K562 (cell line): Measurements from ENCODE around the gene ZMPSTE24.

Experiments
- POLR2A ChIP-seq: fragments of 450-650 bp; conservative IDR thresholded peaks from 2 replicates; pipeline ENCODE4 v1.6.1; 2016
- TF ChIP-seq, protein P1 (sequence below): sonication (generic); formaldehyde crosslinking; IDR thresholded peaks from 2 replicates; pipeline ENCODE4 v1.8.1; 2023; ENCODE audit warnings: mild to moderate bottlenecking, missing genetic modification reagents
- TF ChIP-seq, protein P2 (sequence below), 3 experiments: IDR thresholded peaks in 2 of 3; conservative IDR thresholded peaks in 1 of 3; 2 replicates each; pipeline ENCODE4 v1.5.1; 2011 to 2012; ENCODE audit warnings: low read length in 3 of 3, mild to moderate bottlenecking in 3 of 3, control low read depth in 2 of 3, improper control_type of control experiment in 1 of 3, inconsistent platforms in 1 of 3, low read depth in 1 of 3, mixed read lengths in 1 of 3, moderate library complexity in 1 of 3; ENCODE audit not compliant: insufficient read depth in 2 of 3

DNA sequence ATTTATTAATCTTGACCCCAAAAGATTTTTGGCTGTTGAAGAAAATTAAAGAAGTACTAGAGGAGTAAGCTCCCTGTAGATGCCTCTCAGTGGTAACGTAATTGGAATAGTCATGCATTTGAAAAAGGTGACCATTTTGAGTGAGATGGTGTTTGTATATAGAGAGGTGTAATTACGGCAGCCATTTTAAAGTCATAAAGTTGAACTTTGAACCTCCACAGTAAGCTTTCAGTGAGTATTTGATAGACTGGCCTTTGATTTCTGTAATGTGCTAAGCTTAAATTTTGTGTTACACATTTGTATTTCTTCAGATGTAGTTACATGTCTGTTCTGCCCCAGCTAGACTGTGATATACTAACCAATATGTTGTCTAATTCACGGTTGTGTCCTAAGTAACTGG is 31.8 kb upstream of the ZMPSTE24 start:
- TF ChIP-seq, protein P1, sequence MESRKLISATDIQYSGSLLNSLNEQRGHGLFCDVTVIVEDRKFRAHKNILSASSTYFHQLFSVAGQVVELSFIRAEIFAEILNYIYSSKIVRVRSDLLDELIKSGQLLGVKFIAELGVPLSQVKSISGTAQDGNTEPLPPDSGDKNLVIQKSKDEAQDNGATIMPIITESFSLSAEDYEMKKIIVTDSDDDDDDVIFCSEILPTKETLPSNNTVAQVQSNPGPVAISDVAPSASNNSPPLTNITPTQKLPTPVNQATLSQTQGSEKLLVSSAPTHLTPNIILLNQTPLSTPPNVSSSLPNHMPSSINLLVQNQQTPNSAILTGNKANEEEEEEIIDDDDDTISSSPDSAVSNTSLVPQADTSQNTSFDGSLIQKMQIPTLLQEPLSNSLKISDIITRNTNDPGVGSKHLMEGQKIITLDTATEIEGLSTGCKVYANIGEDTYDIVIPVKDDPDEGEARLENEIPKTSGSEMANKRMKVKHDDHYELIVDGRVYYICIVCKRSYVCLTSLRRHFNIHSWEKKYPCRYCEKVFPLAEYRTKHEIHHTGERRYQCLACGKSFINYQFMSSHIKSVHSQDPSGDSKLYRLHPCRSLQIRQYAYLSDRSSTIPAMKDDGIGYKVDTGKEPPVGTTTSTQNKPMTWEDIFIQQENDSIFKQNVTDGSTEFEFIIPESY = no peak
- TF ChIP-seq, protein P2, sequence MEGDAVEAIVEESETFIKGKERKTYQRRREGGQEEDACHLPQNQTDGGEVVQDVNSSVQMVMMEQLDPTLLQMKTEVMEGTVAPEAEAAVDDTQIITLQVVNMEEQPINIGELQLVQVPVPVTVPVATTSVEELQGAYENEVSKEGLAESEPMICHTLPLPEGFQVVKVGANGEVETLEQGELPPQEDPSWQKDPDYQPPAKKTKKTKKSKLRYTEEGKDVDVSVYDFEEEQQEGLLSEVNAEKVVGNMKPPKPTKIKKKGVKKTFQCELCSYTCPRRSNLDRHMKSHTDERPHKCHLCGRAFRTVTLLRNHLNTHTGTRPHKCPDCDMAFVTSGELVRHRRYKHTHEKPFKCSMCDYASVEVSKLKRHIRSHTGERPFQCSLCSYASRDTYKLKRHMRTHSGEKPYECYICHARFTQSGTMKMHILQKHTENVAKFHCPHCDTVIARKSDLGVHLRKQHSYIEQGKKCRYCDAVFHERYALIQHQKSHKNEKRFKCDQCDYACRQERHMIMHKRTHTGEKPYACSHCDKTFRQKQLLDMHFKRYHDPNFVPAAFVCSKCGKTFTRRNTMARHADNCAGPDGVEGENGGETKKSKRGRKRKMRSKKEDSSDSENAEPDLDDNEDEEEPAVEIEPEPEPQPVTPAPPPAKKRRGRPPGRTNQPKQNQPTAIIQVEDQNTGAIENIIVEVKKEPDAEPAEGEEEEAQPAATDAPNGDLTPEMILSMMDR (IDR thresholded peaks at IDR 0.05 in 2 of 3, conservative IDR thresholded peaks at IDR 0.05 in 1 of 3; ENCODE audit: insufficient read depth in 2 of 3, low read depth in 1 of 3, low read length in 3 of 3) = no peak
- TF ChIP-seq POLR2A = no peak
